ENCODE results near the gene CEP85. TPM values are rescaled to one million over a fixed set of nuclear protein-coding genes. Genes with fewer than 3 reads are reported as not detected.

Gene CEP85
- total and polyA plus RNA-seq, 10 donors, result 3.9 to 14.9 (median 9.5) TPM

GRCh38 chr1:26279456-26280332 lies 45.7 kb downstream of the CEP85 start, which contains the start of gene SH3BGRL3:
SH3BGRL3 (plus strand) TSS chr1:26280086; CDS start chr1:26280156, 70 bp downstream.
- H3K27me3 ChIP-seq (replicated peaks in 1 of 7), result no peaks in the 10 kb centered on the region
- peak; percentile 95 to 98 (median 97) for TF ChIP-seq POLR2AphosphoS5 (IDR thresholded peaks at IDR 0.05)
- peak in 6 of 11 experiments; percentile 16 to 52 (median 31) for TF ChIP-seq CTCF (IDR thresholded peaks at IDR 0.05 in 8 of 11, conservative IDR thresholded peaks at IDR 0.05 in 3 of 11)
- peak; percentile 69 to 88 (median 86) for TF ChIP-seq POLR2A (IDR thresholded peaks at IDR 0.05)
- H3K9me3 ChIP-seq, result no peaks in the 10 kb centered on the region
- H3K36me3 ChIP-seq, result peaks cover 0 to 60% (median 11%) of the 10 kb centered on the region in 6 donors
- peak within 1 kb of the TSS; percentile 93 to 99 (median 96) for H3K27ac ChIP-seq
- peaks cover 60 to 98% (median 92%) of the 10 kb centered on the region in 6 donors for H3K4me1 ChIP-seq
- intact Hi-C loops (cut with DNase I; ENCODE audit: low total_unique reads), result no loop called here
- H3K4me3 ChIP-seq, result peak within 1 kb of the TSS; percentile 83 to 98 (median 93)
- WGBS, 5 donors, result 1 to 2% (median 1%) methylated on average over 8 to 66 of the region's 66 CpGs
- peak; percentile 98 for DNase-seq

GRCh38 chr1:26280333-26281042 lies 46.5 kb downstream of the CEP85 start:
- TF ChIP-seq CTCF (IDR thresholded peaks at IDR 0.05 in 8 of 11, conservative IDR thresholded peaks at IDR 0.05 in 3 of 11) (no peak), POLR2A (IDR thresholded peaks at IDR 0.05) (no peak), POLR2AphosphoS5 (IDR thresholded peaks at IDR 0.05) (no peak)
- Histone ChIP-seq H3K27me3 (replicated peaks in 1 of 7) (no peaks in the 10 kb centered on the region), H3K36me3 (peaks cover 0 to 63% (median 11%) of the 10 kb centered on the region in 6 donors), H3K9me3 (no peaks in the 10 kb centered on the region), H3K4me1 (peaks cover 64 to 98% (median 92%) of the 10 kb centered on the region in 6 donors), H3K4me3 (peak overlapping the region; percentile 83 to 98 (median 93)), H3K27ac (peak overlapping the region; percentile 93 to 99 (median 96))
- WGBS, 5 donors, result 27 to 46% (median 33%) methylated on average over 15 to 20 of the region's 20 CpGs
- DNase-seq, result peak; percentile 75
- intact Hi-C loops (cut with DNase I; ENCODE audit: low total_unique reads), result no loop called here

GRCh38 chr1:26281091-26281958 lies 47.3 kb downstream of the CEP85 start:
- H3K9me3 ChIP-seq, result no peaks in the 10 kb centered on the region
- TF ChIP-seq POLR2A (IDR thresholded peaks at IDR 0.05), result no peak
- TF ChIP-seq POLR2AphosphoS5 (IDR thresholded peaks at IDR 0.05), result peak in 1 of 3 donors; percentile 9
- TF ChIP-seq CTCF (IDR thresholded peaks at IDR 0.05 in 8 of 11, conservative IDR thresholded peaks at IDR 0.05 in 3 of 11), result no peak
- H3K4me1 ChIP-seq, result peaks cover 64 to 98% (median 92%) of the 10 kb centered on the region in 6 donors
- no peaks in the 10 kb centered on the region for H3K27me3 ChIP-seq (replicated peaks in 1 of 7)
- peaks cover 0 to 65% (median 11%) of the 10 kb centered on the region in 6 donors for H3K36me3 ChIP-seq
- H3K27ac ChIP-seq, result peak overlapping the region; percentile 41 to 99 (median 94)
- DNase-seq, result peak; percentile 70
- intact Hi-C loops (cut with DNase I; ENCODE audit: low total_unique reads), result no loop called here
- peak overlapping the region; percentile 10 to 98 (median 91) for H3K4me3 ChIP-seq
- WGBS, 5 donors, result 93 to 99% (median 97%) methylated on average over 5 of the region's 5 CpGs

All from spleen (tissue), 11 donors.